ENCODE results near the gene SLC7A4.
A peak's percentile ranks its signal among the peaks of the same experiment; 100 is the strongest.
"Not testable (repeated sequence)": the region's sequence is repeated elsewhere in the genome, so short reads cannot be mapped to it uniquely, and the experiment has no call there.

SLC7A4 gene

GRCh38 chr22:21064917-21065864 lies 32.8 kb upstream of the SLC7A4 start:
- no peak for DNase-seq

GRCh38 chr22:21064425-21064824 lies 32.1 kb upstream of the SLC7A4 start:
- not testable (repeated sequence) for DNase-seq

- DNase-seq = not testable (repeated sequence)
Measured at GRCh38 chr22:21061660-21062321, 29.4 kb upstream of the SLC7A4 start.

DNA sequence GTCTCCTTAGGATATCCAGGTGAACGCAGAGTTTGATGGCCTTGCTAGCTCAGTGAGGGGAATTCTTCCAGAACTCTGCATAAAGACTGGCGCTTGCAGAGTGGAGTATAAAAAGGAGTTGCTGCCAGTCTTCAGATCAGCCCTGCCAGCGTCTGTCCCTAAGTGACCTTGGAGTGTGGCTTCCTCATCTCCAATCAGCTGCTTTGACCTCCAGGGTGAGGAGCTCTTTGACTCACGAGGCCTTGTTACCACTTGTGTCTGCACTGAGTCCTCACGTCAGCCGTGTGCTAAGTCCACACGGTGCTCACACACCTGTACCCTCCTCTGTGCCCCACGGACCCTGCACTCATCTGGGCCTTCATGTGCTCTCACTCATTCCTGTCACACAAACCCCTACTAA lies 28.0 kb upstream of the SLC7A4 start:
- not testable (repeated sequence) for DNase-seq

DNA sequence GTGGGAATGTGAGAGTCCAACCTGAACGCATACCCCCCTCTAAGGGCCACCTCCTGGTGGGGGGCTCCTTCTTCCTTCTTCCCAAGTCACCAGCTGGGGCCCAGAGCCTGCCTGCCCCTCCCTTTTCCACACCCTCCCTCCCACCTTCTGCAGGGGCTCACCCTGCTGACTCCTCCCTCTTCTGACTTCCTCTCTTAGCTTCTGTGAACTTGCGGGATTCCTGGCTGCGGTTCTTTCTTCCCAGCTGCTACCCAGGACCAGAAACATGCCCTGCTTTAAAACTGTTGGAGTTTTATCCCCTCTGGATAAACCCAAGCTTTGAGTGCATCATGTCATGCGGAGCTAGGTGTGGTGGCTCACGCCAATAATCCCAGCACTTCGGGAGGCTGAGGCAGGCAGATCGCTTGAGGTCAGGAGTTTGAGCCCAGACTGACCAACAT lies 23.5 kb upstream of the SLC7A4 start:
- DNase-seq = no peak

DNA sequence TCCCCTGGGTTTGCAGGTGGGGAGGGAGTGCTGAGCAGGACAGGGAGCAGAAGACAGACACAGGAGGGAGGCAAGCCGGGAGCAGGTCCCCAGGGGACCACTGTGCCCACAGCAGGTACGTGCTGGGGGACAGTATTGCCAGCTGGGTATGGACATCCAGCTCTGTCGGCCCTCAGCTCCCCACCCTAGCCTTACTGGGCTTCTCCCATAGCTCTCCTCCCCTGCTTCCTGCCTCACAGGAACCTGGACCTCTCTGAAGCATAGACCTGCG lies 23.1 kb upstream of the SLC7A4 start:
- no peak for DNase-seq

DNA sequence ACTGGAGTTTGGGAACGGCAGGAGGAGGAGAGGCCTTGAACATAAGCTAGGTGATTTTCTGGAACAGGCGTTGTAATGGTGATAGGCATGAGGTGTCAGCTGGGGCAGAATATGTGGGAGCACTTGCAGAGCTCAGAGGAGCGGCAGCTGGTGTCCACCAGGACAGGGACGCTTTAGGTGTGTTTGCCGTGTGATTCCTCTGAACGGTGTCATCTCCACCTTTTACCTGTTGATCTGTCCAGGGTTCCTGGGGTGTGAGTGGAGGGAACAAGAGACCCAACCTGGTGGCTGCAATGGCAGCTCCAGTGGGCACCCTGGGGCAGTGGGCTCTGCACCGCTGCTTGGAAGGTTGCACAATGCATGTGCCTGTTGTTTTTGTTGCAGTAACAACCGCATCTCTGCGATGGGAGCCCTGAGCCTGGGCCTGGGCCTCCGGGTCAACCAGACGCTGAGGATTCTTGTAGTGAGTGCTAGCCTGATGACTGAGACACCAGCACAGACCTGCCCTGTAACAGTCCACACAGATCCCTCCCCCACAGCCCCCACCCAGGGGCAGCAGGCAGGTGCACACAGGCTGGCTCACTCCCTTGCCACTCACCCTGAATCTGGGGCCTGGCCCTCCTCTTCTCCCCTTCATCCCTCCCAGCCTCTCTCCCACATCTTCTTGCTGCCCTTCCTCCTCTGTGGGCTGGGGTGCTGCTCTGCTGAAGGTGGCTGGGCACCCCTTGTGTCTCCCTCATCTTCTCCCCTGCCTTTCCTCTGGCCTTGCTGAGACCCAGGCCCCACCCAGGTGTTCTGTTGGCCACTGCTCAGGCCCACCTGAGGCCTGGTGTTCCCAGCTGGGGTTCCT lies 22.6 kb upstream of the SLC7A4 start:
- no peak for DNase-seq

DNA sequence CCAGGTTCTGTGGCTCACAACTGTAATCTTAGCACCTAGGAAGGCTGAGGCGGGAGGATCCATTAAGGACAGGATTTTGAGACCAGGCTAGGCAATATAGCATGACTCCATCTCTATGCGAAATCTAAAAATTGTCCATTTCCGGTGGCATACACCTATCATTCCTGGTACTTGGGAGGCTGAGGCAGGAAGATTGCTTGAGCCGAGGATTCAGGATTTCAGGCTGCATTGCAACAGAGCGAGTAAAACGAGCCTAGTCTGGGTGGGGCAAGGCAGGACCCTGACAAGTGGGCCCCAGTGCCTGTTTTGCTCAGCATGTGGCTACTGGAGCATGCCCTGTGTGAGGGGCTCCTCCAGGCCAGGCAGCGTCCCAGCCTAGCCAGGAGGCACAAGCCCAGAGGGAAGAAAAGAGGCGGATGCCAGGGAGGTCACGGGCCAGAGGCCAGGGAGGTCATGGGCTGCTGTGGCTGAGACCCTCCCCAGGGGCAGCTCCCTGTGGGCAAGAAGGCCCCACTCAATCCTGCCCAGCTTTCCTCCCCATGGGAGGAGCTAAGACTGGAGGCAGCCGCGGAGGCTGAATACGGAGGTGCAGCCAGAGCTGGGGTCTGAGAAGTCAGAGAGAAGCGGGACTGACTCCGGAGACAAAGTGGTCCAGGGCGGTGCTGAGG lies 21.8 kb upstream of the SLC7A4 start:
- no peak for DNase-seq

DNA sequence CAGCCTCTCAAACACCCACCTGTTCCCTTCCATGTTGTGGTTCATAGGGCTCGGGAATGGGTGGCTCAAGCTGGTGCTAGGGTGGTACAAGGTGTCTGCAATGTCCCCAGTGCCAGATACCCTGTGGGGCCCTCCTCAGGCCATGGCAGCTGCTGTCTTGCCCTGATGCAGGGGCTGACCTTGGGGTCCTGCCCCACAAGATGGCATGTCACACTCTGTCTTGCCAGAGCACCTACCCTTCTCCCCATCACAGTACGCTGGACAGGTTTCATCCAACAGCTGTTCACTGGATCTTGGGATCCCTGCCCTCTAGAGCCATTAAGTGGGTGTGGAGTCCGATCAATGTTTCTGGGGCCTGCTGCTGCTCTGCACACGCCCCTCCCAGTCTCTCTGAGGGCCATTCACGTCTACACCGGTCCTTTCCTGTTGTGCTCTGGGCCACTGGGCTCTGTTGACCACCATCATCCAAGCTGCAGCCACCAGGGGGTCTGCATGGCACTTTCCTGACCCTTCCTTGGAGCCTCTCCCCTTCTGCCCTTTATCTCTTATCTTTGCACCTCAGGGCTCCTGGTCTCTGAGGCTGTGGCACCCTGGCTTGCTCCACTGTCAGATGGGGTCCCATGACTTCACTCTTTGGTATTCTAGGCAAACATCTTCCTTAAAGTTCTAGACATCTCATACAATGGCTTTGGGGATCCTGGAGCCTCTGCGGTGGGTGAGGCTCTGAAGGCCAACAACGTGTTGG lies 20.5 kb upstream of the SLC7A4 start:
- DNase-seq = no peak

GRCh38 chr22:21051831-21052400 lies 19.6 kb upstream of the SLC7A4 start:
- no peak for DNase-seq

DNA sequence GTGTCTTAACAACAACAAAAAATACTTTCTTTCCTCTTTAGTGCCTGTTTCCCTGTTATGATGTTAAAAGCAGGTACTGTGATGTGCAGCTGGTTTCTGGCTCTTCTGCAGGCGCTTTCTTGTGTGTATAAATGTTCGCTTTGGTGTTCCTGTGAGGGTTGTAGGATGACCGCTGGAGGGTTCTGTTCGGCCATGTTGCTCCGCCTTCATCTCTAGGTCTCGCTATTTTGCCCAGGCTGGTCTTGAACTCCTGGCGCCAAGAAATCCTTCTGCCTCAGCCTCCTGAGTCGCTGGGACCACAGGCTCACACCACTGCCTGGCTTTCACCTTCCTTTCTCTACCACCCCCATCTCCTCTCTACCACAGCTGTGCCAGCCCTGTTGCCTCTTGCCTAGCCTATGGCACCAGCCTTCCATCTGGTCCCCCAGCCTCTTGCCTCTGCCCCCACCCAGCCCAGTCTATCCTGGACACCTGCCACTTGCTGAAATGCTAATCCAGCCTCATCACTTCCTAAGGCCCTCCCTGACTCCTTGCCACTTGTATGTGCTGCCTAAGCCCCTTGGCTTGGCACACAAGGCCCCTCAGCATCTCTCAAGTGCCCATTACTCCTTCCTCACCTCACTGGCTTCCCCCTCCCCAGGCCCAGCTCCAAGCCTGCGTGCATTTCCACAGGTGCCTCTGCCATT lies 18.9 kb upstream of the SLC7A4 start:
- no peak for DNase-seq

- not testable (repeated sequence) for DNase-seq
Measured at GRCh38 chr22:21048965-21049364, 16.6 kb upstream of the SLC7A4 start.

DNA sequence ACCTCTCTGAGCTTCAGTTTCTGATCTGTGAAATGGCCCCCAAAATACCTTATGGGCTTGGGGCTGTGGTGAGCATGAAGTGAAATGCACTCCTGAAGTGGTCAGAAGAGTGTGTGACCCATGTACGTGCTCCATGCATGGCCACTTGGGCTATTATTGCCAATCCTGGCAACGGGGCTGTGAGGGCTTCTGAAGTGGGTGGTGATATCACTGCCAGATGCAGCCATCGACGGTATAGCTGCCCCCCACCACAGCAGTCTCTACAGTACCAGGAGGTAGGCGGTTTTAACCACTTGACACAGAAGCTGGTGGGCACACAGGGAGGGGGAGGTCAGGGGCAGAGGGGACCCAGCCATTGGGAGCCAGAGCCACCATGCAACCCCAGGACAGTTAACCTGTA lies 16.1 kb upstream of the SLC7A4 start:
- DNase-seq = not testable (repeated sequence)

- DNase-seq = no peak
Measured at GRCh38 chr22:21047730-21048129, 15.4 kb upstream of the SLC7A4 start.

DNA sequence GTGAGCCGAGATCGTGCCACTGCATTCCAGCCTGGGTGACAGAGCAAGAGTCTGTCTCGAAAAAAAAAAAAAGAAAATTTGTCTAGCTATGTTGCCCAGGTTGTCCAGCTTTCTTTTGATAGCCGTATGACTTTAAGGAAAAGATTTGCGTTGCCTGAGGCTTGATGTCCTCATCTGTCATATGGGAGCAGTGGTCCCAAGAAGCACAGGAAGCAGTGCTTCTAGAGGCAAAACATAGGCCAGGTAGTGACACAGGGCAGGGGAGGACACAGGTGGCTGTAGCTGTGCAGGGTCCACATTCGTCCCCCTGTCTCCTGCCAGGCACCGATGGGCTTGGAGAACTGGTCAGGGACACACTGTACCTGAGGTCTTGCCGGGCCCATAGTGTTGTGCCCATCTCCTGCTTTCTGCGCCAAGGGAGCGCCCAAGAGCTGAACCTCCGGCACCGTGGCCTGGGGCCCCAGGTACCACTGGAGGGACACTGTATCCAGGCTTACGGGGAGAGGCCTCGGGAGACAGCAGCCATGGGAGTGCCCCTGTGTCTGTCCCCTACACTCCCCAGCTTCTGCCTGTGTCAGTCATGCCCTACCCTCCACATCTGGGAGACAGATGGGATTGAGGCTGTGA lies 14.8 kb upstream of the SLC7A4 start:
- no peak for DNase-seq

- peak in 3 of 4 experiments; percentile 19 to 45 (median 37) for DNase-seq
Measured at GRCh38 chr22:21045585-21046294, 13.4 kb upstream of the SLC7A4 start, which contains the start of gene LRRC74B. LRRC74B (plus strand) TSS chr22:21045946; CDS start chr22:21045987, 41 bp downstream.

GRCh38 chr22:21044931-21045584 lies 12.7 kb upstream of the SLC7A4 start:
- DNase-seq = no peak

- DNase-seq = no peak
Measured at GRCh38 chr22:21043860-21044535, 11.6 kb upstream of the SLC7A4 start.

All from activated naive CD4-positive, alpha-beta T cell (primary cell).